ENCODE measurements around the gene FAM151A. TPM values are rescaled to one million over a fixed set of nuclear protein-coding genes. Genes with fewer than 3 reads are reported as not detected.

The FAM151A gene
- total RNA-seq, 2 donors from 2014 or later, result 0.66 to 2.8 TPM

- Histone ChIP-seq H3K4me1 (peaks cover 7% of the 10 kb centered on the region), H3K36me3 (no peaks in the 10 kb centered on the region), H3K9me3 (no peaks in the 10 kb centered on the region), H3K4me3 (no peak overlapping the region), H3K27me3 (no peaks in the 10 kb centered on the region), H3K9ac (ENCODE audit: low read depth in 2 of 2, low read length in 2 of 2) (no peak overlapping the region), H3K27ac (no peak overlapping the region)
- TF ChIP-seq, protein P1, sequence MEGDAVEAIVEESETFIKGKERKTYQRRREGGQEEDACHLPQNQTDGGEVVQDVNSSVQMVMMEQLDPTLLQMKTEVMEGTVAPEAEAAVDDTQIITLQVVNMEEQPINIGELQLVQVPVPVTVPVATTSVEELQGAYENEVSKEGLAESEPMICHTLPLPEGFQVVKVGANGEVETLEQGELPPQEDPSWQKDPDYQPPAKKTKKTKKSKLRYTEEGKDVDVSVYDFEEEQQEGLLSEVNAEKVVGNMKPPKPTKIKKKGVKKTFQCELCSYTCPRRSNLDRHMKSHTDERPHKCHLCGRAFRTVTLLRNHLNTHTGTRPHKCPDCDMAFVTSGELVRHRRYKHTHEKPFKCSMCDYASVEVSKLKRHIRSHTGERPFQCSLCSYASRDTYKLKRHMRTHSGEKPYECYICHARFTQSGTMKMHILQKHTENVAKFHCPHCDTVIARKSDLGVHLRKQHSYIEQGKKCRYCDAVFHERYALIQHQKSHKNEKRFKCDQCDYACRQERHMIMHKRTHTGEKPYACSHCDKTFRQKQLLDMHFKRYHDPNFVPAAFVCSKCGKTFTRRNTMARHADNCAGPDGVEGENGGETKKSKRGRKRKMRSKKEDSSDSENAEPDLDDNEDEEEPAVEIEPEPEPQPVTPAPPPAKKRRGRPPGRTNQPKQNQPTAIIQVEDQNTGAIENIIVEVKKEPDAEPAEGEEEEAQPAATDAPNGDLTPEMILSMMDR (IDR thresholded peaks at IDR 0.05), result no peak
- intact Hi-C loops (cut with DNase I), result no loop called here
- DNase-seq, result no peak
Measured at GRCh38 chr1:54652168-54652567, 28.8 kb upstream of the FAM151A start.

DNA sequence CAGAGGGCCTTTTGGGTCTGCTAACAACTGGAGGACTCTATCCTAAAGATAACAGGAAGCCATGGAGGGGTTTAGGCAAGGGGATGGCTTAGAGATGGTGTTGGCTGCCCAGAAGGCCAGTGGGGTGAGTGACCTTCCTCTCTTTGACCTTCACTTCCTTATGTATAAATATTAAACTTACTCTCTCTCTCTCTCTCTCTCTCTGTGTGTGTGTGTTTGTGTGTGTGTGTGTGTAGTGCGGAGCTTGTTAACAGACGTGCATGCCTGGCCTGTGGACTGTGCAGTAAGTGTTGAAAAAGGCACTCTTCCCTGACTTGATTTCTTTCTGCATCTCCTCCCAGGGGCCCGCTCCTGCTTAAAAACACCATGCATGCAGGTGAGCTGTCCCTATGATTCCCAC, 28.3 kb upstream of the FAM151A start:
- no peaks in the 10 kb centered on the region for H3K9me3 ChIP-seq
- H3K9ac ChIP-seq (ENCODE audit: low read depth in 2 of 2, low read length in 2 of 2), result no peak overlapping the region
- no peak for DNase-seq
- no peaks in the 10 kb centered on the region for H3K36me3 ChIP-seq
- H3K4me3 ChIP-seq, result no peak overlapping the region
- H3K27ac ChIP-seq, result no peak overlapping the region
- no peaks in the 10 kb centered on the region for H3K27me3 ChIP-seq
- TF ChIP-seq, protein P1 (IDR thresholded peaks at IDR 0.05), result no peak
- intact Hi-C loops (cut with DNase I), result no loop called here
- peaks cover 7% of the 10 kb centered on the region for H3K4me1 ChIP-seq

GRCh38 chr1:54650417-54650816, 27.1 kb upstream of the FAM151A start:
- H3K9me3 ChIP-seq, result no peaks in the 10 kb centered on the region
- intact Hi-C loops (cut with DNase I), result no loop called here
- peaks cover 7% of the 10 kb centered on the region for H3K4me1 ChIP-seq
- no peak overlapping the region for H3K27ac ChIP-seq
- H3K27me3 ChIP-seq, result no peaks in the 10 kb centered on the region
- H3K4me3 ChIP-seq, result no peak overlapping the region
- TF ChIP-seq, protein P1 (IDR thresholded peaks at IDR 0.05), result no peak
- H3K36me3 ChIP-seq, result no peaks in the 10 kb centered on the region
- peak overlapping the region in 1 of 2 donors; percentile 0 for H3K9ac ChIP-seq (ENCODE audit: low read depth in 2 of 2, low read length in 2 of 2)
- DNase-seq, result no peak

DNA sequence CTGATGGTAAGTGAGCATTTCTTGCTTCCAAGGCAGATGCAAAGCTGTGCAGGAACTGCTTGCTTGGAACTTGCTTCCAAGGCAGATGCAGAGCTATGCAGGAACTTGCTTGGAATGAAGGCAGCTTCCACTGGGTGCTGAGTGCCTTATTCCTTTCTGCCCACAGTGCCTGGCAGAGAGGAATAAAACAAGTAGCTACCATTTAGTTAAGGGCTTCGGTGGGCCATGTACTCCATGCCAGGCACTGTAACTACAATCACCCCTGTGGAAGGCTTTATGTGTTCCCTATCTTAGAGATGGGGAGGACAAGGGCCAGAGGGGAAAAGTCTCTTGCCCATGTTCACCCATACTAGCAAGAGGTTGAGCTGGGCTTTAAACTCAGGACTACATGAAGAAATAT, 26.6 kb upstream of the FAM151A start:
- peak overlapping the region; percentile 63 for H3K27ac ChIP-seq
- no peak overlapping the region for H3K4me3 ChIP-seq
- H3K9ac ChIP-seq (ENCODE audit: low read depth in 2 of 2, low read length in 2 of 2), result peak overlapping the region in 1 of 2 donors; percentile 68
- no peaks in the 10 kb centered on the region for H3K27me3 ChIP-seq
- peak; percentile 23 for DNase-seq
- peaks cover 7% of the 10 kb centered on the region for H3K4me1 ChIP-seq
- H3K9me3 ChIP-seq, result no peaks in the 10 kb centered on the region
- intact Hi-C loops (cut with DNase I), result no loop called here
- no peaks in the 10 kb centered on the region for H3K36me3 ChIP-seq
- TF ChIP-seq, protein P1 (IDR thresholded peaks at IDR 0.05), result no peak

- H3K4me3 ChIP-seq, result no peak overlapping the region
- H3K9me3 ChIP-seq, result no peaks in the 10 kb centered on the region
- TF ChIP-seq, protein P1 (IDR thresholded peaks at IDR 0.05), result no peak
- intact Hi-C loops (cut with DNase I), result no loop called here
- no peaks in the 10 kb centered on the region for H3K36me3 ChIP-seq
- peak overlapping the region in 1 of 2 donors; percentile 68 for H3K9ac ChIP-seq (ENCODE audit: low read depth in 2 of 2, low read length in 2 of 2)
- peak; percentile 84 for DNase-seq
- no peaks in the 10 kb centered on the region for H3K27me3 ChIP-seq
- peak overlapping the region; percentile 63 for H3K27ac ChIP-seq
- H3K4me1 ChIP-seq, result peaks cover 7% of the 10 kb centered on the region
Measured at GRCh38 chr1:54649130-54649898, 26.0 kb upstream of the FAM151A start.

All from colonic mucosa (tissue), 4 donors.